Measurements from ENCODE around the gene CFD.
"Not testable (repeated sequence)": the region's sequence is repeated elsewhere in the genome, so short reads cannot be mapped to it uniquely, and the experiment has no call there.

The CFD gene

GRCh38 chr19:890831-891230, 31.4 kb downstream of the CFD start:
- DNase-seq = no peak

GRCh38 chr19:891421-892200, 32.1 kb downstream of the CFD start:
- DNase-seq = not testable (repeated sequence)

GRCh38 chr19:892243-892893, 32.9 kb downstream of the CFD start:
- no peak for DNase-seq

DNA sequence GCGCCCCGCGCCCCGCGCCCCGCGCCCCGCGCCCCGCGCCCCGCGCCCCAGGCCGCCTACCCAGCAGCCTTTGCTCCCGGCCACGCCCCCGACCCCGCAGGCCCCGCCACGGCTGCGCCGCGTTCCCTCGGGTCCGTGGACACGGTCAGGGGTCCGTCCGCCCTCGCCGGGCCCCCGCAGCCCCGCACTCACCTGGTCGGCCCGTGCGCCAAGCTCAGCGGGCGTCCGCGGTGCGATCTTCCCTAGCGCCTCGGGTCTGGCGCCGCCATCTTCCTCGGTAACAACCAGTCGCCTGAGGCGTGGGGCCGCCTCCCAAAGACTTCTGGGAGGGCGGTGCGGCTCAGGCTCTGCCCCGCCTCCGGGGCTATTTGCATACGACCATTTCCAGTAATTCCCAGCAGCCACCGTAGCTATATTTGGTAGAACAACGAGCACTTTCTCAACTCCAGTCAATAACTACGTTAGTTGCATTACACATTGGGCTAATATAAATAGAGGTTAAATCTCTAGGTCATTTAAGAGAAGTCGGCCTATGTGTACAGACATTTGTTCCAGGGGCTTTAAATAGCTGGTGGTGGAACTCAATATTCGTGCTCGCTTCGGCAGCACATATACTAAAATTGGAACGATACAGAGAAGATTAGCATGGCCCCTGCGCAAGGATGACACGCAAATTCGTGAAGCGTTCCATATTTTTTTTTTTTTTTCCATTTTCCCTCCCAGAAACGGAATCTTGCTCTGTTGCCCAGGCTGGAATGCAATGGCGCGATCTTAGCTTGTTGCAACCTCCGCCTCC, 33.6 kb downstream of the CFD start, which contains the start of the genes MED16 and RNU6-9:
TSS of gene MED16 (minus strand) at position 294 of the 796 bp plus-strand sequence. CDS start 2,056 bp downstream, outside the sequence.
TSS of gene RNU6-9 (plus strand) at position 591 of the 796 bp plus-strand sequence.
- peak; percentile 91 for DNase-seq

- DNase-seq = no peak
These were observed 37.0 kb downstream of the CFD start for GRCh38 chr19:896434-896833.

GRCh38 chr19:896999-897398, 37.5 kb downstream of the CFD start:
- DNase-seq = no peak

DNA sequence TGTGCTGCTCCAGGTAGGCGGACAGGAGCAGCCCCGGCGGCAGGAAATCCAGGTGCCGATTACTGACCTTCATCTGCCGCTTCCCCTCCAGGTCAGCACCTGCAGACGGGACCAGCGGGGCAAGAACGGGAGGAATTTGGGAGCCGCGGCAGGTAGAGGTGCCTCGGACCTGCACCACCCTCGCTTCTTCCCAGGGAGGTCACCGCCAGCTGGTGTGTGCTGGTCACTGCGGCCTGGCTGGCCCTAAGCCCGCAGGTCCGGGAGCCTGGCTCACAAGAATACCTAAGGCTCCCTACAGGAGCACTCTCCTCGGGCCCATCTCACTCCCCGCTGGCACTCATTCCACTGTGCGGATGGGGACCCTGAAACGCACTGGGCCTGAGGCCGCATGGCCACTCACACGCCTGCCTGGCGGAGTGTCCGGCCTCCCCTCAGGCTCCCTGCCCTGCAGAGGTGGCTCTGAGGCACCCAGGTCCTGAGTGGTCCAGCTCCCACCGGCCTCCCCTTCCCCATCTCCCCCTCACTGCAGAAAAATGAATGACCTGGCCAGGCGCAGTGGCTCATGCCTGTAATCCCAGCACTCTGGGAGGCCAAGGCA, 38.1 kb downstream of the CFD start:
- no peak for DNase-seq

DNA sequence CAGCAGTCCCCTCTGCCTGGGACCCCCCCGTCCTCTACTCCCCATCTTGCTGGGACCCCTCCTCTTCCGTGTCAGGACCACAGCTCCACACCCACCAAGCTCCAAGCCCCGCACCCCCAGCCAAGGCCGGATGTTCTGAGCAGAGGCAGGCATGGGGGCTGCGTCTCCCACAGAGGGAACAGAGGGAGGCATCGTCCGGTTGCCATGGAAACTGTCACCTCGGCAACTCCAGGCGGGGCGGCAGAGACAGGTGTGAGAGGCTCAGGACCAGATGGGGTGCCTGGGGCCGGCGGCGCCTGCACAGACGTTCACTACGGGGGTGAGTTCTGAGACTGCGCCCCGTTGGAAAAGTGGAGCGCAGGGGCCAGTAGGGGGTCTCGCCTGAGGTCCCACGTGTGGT, 39.2 kb downstream of the CFD start:
- DNase-seq = no peak

GRCh38 chr19:899336-900042, 40.0 kb downstream of the CFD start:
- DNase-seq = no peak

DNA sequence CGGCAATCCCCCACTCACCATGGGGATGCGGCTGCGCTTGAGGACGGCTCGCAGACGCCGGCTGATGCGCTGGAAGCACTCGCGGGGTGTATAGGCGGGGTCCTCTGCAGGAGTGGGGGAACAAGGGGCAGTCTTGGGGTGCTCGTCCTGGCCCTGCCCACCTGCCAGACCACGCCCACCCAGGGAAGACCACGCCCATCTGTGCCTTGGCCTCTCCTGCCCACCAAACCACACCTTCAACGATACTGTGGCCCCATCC, 40.5 kb downstream of the CFD start:
- DNase-seq = no peak

- DNase-seq = no peak
These were observed 41.0 kb downstream of the CFD start for GRCh38 chr19:900302-901111.

DNA sequence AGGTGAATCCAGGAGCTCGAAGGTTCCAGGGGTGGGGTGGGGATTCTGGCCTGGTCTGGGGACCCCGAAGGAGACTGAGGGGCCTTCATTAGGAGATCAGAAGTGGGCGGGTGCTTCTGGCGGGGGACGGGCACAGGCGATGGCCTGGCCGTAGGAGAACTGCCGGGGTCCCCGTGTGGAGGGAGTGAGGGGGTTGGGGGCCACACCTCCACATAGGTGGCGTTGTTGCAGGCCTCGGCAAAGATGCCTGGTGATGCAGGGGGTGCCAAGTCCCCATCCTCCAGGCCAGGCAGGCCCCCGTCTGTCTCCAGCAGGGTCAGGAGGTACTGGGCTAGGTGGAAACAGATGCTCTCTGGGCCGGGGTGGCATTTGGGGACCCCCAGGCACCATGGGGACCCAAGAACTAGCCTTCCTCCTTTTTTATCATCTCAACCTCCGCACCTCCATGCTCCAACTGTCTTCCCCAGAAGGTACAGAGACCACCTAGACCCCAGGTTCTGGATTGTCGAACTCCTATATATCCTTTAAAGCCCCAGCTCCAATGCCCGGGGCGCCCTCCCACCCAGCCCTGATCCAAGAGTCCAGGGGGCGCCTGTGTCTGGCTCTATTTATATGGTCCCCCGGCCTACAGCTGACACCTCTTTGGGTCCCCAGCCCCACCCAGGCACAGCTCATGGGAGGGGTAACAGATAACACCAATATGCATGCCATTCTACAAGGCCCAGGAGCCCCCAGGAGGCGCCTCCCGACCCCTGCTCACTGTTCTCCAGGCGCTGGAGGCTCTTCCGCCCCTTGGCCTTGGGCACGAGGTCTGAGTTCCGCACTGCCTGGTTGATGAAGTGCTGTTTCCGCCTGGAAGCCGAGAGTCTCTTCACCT, 42.0 kb downstream of the CFD start:
- no peak for DNase-seq

- DNase-seq = no peak
These were observed 42.6 kb downstream of the CFD start for GRCh38 chr19:902093-902370.

DNA sequence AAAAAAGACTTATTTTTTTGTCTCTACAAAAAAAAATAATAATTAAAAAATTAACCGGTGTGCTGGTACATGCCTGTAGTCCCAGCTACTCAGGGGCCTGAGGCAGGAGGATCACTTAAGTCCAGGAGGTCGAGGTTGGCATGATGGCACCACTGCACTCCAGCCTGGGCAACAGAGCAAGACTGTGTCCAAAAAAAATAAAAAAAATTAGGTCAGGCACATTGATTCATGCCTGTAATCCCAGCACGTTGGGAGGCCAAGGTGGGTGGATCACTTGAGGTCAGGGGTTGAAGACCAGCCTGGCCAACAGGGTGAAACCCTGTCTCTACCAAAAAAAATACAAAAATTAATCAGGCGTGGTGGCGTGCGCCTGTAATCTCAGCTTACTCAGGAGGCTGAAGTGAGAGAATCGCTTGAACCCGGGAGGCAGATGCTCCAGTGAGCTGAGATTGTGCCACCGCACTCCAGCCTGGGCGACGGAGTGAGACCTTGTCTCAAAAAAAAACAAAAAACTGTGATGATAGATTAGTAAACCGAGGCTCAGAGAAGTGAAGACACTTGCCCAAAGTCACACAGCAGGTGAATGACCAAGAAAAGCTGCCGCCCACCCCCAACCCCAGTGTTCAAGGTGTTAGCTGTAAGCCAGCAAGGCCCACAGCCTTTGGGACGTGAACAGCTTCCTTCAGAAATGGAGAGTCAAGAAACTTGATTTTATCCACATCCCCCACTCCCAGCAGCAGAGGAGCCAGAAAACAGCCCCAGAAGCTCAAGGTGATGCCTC, 43.2 kb downstream of the CFD start:
- no peak for DNase-seq

GRCh38 chr19:903266-903797, 43.9 kb downstream of the CFD start:
- peak; percentile 48 for DNase-seq

- DNase-seq = no peak
These were observed 45.1 kb downstream of the CFD start for GRCh38 chr19:904545-904944.

- DNase-seq = no peak
These were observed 47.0 kb downstream of the CFD start for GRCh38 chr19:906480-906879.

- DNase-seq = no peak
These were observed 47.9 kb downstream of the CFD start for GRCh38 chr19:907183-907853.

Data from fibroblast of upper back skin (primary cell).